Measurements from ENCODE around the gene ZACN.
A peak's percentile ranks its signal among the peaks of the same experiment; 100 is the strongest.

ZACN gene

DNA sequence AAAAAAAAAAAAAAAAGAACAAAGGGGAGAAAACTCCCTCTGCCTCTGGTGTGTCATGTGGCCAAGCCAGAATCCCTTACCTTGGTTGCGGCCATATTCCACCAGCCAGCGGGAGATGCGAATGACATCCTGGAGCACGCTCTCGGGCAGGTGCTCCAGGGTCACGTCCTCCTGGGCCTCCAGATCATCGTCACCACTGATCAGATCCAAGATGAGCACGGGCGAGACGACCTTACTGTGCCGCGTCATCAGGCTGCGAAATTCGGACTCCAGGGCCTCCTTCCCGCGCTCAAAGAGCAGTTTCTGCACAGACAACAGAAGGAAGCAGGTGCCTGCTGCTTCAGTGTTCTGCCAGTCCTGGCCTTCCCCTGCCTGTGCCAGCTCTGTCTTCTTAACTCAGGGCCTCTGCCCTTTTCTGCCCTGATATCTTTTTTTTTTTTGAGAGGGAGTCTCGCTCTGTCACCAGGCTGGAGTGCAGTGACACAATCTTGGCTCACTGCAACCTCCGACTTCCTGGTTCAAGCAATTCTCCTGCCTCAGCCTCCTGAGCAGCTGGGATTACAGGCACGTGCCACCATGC, 18.8 kb downstream of the ZACN start:
- no peak for DNase-seq (ENCODE audit: extremely low read depth in 1 of 2, low read depth in 1 of 2)

DNA sequence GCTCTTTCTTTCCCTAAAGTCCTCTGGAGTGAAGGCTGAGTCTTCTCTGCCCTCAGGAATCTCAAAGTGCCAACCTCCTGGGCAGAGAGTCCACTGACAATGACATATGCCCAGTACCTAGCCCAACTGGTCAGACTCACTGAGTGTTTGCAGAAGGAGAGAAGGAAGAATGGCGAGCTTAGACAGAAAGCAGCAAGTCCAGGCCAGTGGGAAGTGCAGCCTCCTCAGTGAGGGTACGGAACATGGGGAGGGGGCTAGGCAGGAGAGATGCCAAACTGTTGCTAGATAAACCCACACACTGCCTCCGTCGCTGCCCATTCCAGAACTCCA, 23.9 kb downstream of the ZACN start:
- DNase-seq (ENCODE audit: extremely low read depth in 1 of 2, low read depth in 1 of 2) = no peak

GRCh38 chr17:76103274-76104139, 24.5 kb downstream of the ZACN start, which contains the start of gene EXOC7:
Gene EXOC7, minus strand, starts transcription at chr17:76103787. Its CDS starts 95 bp downstream, at chr17:76103692.
- DNase-seq (ENCODE audit: extremely low read depth in 1 of 2, low read depth in 1 of 2) = peak; percentile 70 to 88

GRCh38 chr17:76104140-76104895, 25.3 kb downstream of the ZACN start:
- no peak for DNase-seq (ENCODE audit: extremely low read depth in 1 of 2, low read depth in 1 of 2)

GRCh38 chr17:76104896-76105231, 25.9 kb downstream of the ZACN start:
- DNase-seq (ENCODE audit: extremely low read depth in 1 of 2, low read depth in 1 of 2) = no peak

DNA sequence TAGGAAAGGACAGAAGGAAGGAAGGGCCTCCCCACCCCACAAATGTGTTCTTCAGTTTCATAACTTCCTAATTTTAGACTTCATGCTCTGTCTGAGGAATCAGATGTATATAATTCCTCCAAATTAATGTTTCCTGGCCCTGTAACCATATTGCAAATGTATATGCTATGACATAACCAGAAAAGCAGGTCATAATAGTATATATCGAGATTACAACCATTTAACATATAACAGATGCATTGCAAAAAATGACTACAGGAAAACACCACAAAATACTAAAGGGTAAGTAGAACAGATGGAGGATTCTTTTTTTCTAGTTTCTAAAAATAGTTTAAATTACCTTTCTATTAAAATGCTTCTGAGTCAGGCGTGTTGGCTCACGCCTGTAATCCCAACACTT, 27.7 kb downstream of the ZACN start:
- no peak for DNase-seq (ENCODE audit: extremely low read depth in 1 of 2, low read depth in 1 of 2)

GRCh38 chr17:76107509-76107908, 28.5 kb downstream of the ZACN start:
- no peak for DNase-seq (ENCODE audit: extremely low read depth in 1 of 2, low read depth in 1 of 2)

DNA sequence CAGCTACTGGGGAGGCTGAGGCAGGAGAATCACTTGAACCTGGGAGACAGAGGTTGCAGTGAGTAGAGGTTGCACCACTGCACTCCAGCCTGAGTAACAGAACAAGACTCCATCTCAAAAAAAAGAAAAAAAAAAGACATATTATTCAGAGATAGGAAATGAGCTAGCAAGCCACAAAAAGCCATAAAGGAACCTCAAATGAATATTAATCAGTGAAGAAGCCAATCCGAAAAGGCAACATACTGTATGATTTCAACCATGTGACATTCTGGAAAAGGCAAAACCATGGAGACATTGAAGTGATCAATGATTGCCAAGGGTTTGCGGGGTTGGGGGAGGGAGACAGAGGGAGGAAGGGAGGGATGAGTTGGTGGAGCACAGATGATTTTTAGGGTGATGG, 33.0 kb downstream of the ZACN start:
- no peak for DNase-seq (ENCODE audit: extremely low read depth in 1 of 2, low read depth in 1 of 2)

DNA sequence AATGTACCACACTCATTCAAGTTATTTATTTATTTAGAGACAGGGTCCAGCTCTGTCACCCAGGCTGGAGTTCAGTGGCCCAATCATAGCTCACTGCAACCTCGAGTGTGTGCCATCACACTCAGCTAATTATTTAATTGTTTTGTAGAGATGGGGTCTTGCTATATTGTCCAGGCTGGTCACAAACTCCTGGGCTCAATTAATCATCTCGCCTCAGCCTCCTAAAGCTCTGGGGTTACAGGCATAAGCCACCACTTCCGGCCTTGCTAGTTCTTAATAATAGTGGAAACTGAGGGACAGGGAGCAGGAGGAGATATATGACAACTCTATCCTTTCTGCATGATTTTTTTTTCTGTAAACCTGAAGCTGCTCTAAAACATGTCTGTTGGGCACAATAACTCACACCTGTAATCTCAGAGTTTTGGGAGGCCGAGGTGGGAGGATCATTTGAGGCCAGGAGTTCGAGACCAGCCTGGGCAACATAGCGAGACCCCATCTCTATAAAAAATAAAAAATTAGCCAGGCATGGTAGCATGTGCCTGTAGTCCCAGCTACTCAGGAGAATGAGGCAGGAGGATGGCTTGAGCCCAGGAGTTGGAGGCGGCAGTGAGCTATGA, 36.3 kb downstream of the ZACN start:
- DNase-seq (ENCODE audit: extremely low read depth in 1 of 2, low read depth in 1 of 2) = no peak

DNA sequence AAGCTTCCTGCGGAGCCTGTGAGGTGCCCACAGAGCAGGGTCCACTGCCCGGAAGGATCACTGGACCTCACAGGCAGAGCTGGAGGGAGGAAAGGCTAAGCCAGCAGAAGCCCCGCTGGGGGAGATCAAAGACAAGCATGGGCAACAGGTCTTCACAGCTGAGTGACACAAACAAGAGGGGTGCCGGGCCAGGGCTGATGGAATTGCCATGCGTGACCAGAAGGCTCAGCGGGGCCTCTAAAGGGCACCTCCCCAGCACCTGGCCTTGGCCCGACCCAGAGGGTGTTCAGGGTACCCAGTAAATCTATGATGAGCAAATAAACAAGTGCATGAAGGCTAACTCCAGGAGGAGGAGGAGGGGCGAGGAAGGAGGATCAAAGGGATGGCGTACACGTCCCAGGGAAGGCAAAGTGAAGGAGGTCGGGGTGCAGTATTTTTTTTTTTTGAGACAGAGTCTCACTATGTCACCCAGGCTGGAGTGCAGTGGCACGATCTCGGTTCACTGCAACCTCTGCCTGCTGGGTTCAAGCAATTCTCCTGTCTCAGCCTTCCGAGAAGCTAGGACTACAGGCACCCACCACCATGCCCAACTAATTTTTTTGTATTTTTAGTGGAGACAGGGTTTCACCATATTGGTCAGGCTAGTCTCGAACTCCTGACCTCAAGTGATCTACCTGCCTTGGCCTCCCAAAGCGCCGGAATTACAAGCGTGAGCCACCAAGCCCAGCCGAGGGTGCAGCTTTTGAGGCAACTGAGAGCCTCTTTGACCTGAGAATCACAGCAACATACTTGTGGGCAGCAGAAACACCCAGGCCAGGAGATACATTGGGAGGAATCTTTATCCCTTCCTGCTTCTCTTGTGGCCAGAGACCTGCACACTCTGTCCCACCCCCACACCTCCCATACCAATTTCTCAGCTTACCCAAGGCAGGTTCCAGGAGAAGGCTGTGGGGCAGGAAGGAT, 40.7 kb downstream of the ZACN start:
- DNase-seq (ENCODE audit: extremely low read depth in 1 of 2, low read depth in 1 of 2) = no peak

- no peak for DNase-seq (ENCODE audit: extremely low read depth in 1 of 2, low read depth in 1 of 2)
Observed at GRCh38 chr17:76120658-76121008, 41.7 kb downstream of the ZACN start.

- DNase-seq (ENCODE audit: extremely low read depth in 1 of 2, low read depth in 1 of 2) = no peak
Observed at GRCh38 chr17:76121932-76122430, 43.0 kb downstream of the ZACN start.

DNA sequence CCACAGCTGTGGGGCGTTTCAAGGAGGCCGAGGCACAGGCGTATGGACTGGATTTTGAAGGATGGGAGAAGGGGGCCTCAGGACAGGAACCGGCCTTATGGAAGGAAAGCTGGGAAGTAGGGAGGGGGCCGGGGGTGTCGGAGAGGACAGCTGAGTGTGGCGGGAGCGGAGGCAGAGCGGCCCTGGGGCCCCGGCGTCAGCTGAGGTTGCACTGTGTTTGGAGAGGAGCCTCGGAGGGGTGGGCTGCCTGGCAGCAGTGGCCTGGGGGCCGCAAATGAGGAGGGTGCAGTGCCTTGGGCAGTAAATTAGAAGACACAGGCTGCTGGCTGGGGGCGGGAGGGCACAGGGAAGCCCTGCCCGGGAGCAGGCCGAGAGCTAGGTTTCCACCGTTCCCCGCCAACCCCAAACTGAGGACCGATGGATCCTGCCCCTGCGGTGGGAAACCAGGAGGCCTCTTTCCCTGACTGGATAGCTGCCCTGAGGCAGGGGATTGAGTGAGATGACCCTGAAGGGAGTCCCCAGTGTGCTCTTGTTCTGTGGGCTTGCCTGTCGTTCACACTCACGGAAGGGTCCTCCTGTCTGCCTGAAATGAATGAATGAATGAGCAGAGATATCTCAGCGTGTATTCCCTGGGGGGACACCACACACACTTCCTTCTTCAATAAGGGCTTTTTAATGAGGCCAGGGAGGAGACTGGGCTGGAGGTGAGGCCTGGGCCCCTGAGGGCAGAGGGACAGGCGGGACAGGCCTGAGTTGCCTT, 43.6 kb downstream of the ZACN start:
- no peak for DNase-seq (ENCODE audit: extremely low read depth in 1 of 2, low read depth in 1 of 2)

- no peak for DNase-seq (ENCODE audit: extremely low read depth in 1 of 2, low read depth in 1 of 2)
Observed at GRCh38 chr17:76123191-76123499, 44.2 kb downstream of the ZACN start.

- no peak for DNase-seq (ENCODE audit: extremely low read depth in 1 of 2, low read depth in 1 of 2)
Observed at GRCh38 chr17:76123749-76124581, 45.0 kb downstream of the ZACN start.

DNA sequence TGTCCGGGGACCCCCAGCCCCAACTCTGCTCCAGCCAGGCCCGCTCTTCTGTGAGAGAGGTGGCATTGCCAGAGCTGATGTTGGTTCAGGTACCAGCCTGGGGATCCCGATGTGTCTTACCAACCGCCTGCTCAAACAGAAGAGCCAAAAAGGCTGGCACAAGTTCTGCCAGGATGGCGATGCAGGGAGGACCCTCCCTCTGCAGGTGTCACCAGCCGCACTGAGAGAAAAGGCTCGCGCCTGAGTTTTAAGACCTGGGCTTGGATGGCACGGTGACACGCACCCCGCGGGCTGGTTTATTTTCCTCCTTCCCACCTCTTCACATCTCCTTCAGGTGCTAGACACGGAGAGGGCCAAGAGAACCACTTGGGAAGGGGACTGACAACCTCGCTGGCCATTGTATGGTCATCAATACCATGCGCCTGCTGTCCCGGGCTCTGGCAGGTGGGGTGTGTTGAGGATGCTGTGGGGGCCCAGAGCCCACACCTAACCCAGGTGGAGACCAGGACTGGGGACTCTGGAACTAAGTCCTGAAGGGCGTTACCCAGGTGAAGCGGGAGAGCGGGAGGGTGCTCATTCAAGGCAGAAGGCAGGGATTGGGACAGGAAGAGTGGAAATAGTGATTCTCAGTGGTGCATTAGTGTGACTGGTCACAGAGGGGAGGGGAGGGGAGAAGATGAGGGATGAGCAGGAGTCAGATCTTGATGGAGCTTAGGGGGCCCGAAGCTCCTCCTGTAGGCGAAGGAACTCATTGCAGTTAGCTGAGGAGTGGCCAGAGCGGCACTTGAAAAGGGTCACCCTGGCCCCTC, 45.8 kb downstream of the ZACN start:
- no peak for DNase-seq (ENCODE audit: extremely low read depth in 1 of 2, low read depth in 1 of 2)

GRCh38 chr17:76125391-76125675, 46.4 kb downstream of the ZACN start:
- no peak for DNase-seq (ENCODE audit: extremely low read depth in 1 of 2, low read depth in 1 of 2)

DNA sequence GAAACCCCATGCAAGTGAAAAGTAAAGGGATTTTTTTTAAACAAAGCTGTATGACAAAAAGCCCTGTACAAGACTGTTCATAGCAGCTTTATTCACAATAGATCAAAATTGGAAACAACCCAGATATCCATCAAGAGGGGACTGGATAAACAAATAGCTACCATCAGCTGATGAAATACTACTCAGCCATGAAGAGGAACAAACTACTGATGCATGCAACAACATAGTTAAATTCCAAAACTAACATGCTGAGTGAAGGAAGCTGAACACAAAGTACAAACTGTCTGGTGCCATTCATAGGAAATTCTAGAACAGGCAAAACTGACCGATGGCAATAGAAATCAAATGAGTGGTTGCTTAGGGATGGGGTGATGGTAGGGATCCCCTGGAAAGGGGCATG, 46.9 kb downstream of the ZACN start:
- DNase-seq (ENCODE audit: extremely low read depth in 1 of 2, low read depth in 1 of 2) = no peak
